LNCaP clone FGC (cell line): ENCODE results near the gene STIM1.

Experiments used
- DNase-seq: peaks from one replicate; pipeline ENCODE4 v3.0.0-alpha.2; 2011; ENCODE audit warnings: low read depth
- H3K4me3 ChIP-seq: 2 replicates; pipeline ENCODE4 v1.5.1; 2011; ENCODE audit warnings: mild to moderate bottlenecking, low read depth, low read length, control low read depth
- TF ChIP-seq, protein P1 (sequence below): IDR thresholded peaks from 2 replicates; pipeline ENCODE4 v1.5.1; 2012; ENCODE audit warnings: mild to moderate bottlenecking; ENCODE audit not compliant: control insufficient read depth, insufficient read depth; ENCODE audit errors: extremely low read depth

Gene STIM1

GRCh38 chr11:3942956-3943497, 87.6 kb downstream of the STIM1 start:
- TF ChIP-seq, protein P1, sequence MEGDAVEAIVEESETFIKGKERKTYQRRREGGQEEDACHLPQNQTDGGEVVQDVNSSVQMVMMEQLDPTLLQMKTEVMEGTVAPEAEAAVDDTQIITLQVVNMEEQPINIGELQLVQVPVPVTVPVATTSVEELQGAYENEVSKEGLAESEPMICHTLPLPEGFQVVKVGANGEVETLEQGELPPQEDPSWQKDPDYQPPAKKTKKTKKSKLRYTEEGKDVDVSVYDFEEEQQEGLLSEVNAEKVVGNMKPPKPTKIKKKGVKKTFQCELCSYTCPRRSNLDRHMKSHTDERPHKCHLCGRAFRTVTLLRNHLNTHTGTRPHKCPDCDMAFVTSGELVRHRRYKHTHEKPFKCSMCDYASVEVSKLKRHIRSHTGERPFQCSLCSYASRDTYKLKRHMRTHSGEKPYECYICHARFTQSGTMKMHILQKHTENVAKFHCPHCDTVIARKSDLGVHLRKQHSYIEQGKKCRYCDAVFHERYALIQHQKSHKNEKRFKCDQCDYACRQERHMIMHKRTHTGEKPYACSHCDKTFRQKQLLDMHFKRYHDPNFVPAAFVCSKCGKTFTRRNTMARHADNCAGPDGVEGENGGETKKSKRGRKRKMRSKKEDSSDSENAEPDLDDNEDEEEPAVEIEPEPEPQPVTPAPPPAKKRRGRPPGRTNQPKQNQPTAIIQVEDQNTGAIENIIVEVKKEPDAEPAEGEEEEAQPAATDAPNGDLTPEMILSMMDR: no peak
- DNase-seq: no peak
- H3K4me3 ChIP-seq: no peak overlapping the region

DNA sequence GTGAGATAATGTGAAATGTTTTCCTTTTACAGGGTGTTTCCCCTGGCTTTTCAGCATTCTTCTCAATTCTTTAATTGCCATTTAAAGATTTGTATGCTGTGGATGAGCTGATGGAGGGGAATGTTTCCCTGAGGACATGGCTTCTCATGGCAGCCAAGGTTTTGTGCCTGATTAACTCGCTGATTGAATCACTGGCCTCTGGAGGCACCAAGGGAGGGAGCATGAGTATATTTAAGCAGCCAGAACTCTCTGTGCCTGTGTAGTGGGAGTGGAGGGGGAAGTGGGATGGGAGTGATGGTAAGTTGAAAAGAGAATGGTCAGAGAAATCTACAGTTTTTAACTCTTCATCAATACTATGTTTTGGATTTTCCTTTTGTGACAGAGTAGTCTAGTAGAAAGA, 88.7 kb downstream of the STIM1 start:
- DNase-seq: no peak
- H3K4me3 ChIP-seq: no peak overlapping the region
- TF ChIP-seq, protein P1: no peak

- TF ChIP-seq, protein P1: no peak
Observed at GRCh38 chr11:3946455-3947017, 91.1 kb downstream of the STIM1 start.

DNA sequence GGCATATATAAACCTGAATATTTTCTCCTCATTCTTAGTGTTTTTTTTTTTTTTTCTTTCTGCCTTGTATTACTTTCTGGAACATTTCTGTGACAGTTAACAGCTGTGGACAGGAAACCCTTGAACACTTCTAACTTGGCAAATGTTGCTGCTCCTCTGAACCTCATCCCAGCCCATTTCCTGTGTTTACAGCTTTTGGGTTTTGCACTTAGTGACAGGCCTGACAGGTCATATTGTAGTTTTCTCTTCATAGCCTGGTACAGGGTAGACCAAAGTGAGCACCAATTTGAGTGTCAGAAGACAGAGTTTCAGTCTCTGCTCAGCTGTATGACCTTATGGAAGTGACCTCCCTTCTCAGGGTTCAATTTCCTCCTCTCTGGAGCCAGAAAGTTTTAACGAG, 91.6 kb downstream of the STIM1 start:
- TF ChIP-seq, protein P1: no peak
- H3K4me3 ChIP-seq: no peak overlapping the region
- no peak for DNase-seq

More at GRCh38 chr11:3946455-3947017, 91.1 kb downstream of the STIM1 start:
- H3K4me3 ChIP-seq: no peak overlapping the region
- no peak for DNase-seq

- TF ChIP-seq, protein P1: no peak
- no peak overlapping the region for H3K4me3 ChIP-seq
- no peak for DNase-seq
Observed at GRCh38 chr11:3949125-3949524, 93.7 kb downstream of the STIM1 start.

- TF ChIP-seq, protein P1: no peak
- no peak for DNase-seq
- no peak overlapping the region for H3K4me3 ChIP-seq
Observed at GRCh38 chr11:3950996-3951660, 95.7 kb downstream of the STIM1 start.
